A673 (cell line): Measurements from ENCODE around the gene MRTFA.

Experiments used
- CTCF ChIP-seq: fragments of 300-800, 200-600 bp; sonication (generic); conservative IDR thresholded peaks from 2 replicates; pipeline ENCODE4 v1.5.1; 2017; ENCODE audit warnings: low read depth, mild to moderate bottlenecking, antibody characterized with exemption, low read length, moderate library complexity, mixed read lengths
- EZH2 ChIP-seq: fragments of 200-600 bp; sonication (generic); IDR thresholded peaks from 2 replicates; pipeline ENCODE4 v1.6.1; 2017; ENCODE audit warnings: borderline replicate concordance, low read depth, mild to moderate bottlenecking, mixed read lengths, antibody characterized with exemption, low read length; ENCODE audit not compliant: poor library complexity, severe bottlenecking

GRCh38 chr22:40432157-40432556 is 204.4 kb downstream of the MRTFA start:
- TF ChIP-seq CTCF (no peak), EZH2 (no peak)
